Measurements from ENCODE around the gene ASAP3. TPM values are rescaled to one million over a fixed set of nuclear protein-coding genes. Genes with fewer than 3 reads are reported as not detected.

ASAP3 gene
- total and polyA plus RNA-seq, 2 of the 4 experiments (the other 2 are of a cell fraction): 18.6 to 18.8 TPM

DNA sequence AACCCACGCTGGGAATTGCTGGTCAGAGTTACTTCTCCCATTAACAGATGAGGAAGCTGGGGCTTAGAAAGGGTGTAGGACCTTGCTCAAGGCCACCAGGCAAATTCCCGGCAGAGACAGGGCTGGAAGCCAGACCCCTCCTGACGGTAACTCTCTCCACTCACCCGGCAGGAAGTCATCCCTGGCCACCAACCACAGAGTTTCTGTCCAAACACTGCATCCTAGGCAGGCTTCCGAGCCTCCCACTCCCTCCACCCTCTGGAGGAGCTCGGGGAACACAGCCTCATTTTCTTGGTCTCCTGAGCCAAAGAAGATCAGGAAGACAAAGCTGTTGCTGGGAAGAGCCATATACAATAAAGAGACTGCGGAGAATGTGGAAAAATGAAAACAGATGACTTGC is 89.3 kb downstream of the ASAP3 start:
- ChIA-PET CTCF (interaction anchor here (0.8 to 2.8 kb wide), 3 partner anchors 9 to 17 kb away, joined by 3 to 16 read pairs (median 3); no protein-coding TSS in a partner anchor), POLR2A (ENCODE audit: unreplicated experiment) (interaction anchor here (0.7 to 1.4 kb wide), 3 partner anchors 9 to 947 kb away, joined by 3 to 19 read pairs (median 4); partner anchors contain the start of gene HNRNPR)
- H3K79me1 ChIP-seq (ENCODE audit: low read depth in 1 of 2, low read length in 2 of 2): peaks cover 0 to 15% of the 10 kb centered on the region in 2 experiments; a peak in 2 of 4 replicates
- WGBS, 2 experiments (ENCODE audit: extremely low coverage in 2 of 2, insufficient read length in 1 of 2): 14% methylated on average over 1 of the region's 7 CpGs; no CpG with 5 or more reads in 1 of the 2 experiments
- DNase-seq (peak; percentile 69), ATAC-seq (ENCODE audit: low read depth) (peak; percentile 85)
- H3K4me1 ChIP-seq (ENCODE audit: control insufficient read depth, insufficient read depth, low read length): peaks cover 17% of the 10 kb centered on the region
- H4K91ac ChIP-seq (ENCODE audit: insufficient read depth, low read depth, low read length): peak overlapping the region; percentile 33; the same call in 1 of the 2 replicates
- no peak overlapping the region for H3K18ac ChIP-seq (ENCODE audit: low read depth, low read length)
- no peak overlapping the region for H2AK5ac ChIP-seq (ENCODE audit: low read depth, low read length)
- H2AFZ ChIP-seq (replicated peaks; ENCODE audit: low read length, poor library complexity): peak overlapping the region; percentile 71
- H3K9ac ChIP-seq (ENCODE audit: low read depth, low read length): no peak overlapping the region
- dilution Hi-C loops (cut with HindIII; ENCODE audit: low sequenced_read_pairs, unreplicated experiment) (no loop called here), in situ Hi-C loops (cut with MboI; ENCODE audit: low sequenced_read_pairs) (no loop called here), intact Hi-C loops (cut with micrococcal nuclease) (no loop called here)
- peak overlapping the region; percentile 70 for H2BK120ac ChIP-seq (ENCODE audit: low read depth, low read length)
- no peaks in the 10 kb centered on the region for H3K9me3 ChIP-seq (ENCODE audit: control insufficient read depth, insufficient read depth, low read length)
- H4K20me1 ChIP-seq (ENCODE audit: insufficient read depth, low read length): 0 out of 2 replicates have a peak, but pooled peaks cover 7% of the 10 kb centered on the region
- no peak overlapping the region for H4K5ac ChIP-seq (ENCODE audit: low read depth, low read length)
- H3K4me3 ChIP-seq (ENCODE audit: insufficient read depth, low read depth, low read length): no peak overlapping the region
- H3K4ac ChIP-seq (ENCODE audit: low read depth, low read length): peak overlapping the region; percentile 47
- TF ChIP-seq FOS (IDR thresholded peaks at IDR 0.05; ENCODE audit: low read depth, low read length): no peak
- TF ChIP-seq RAD21 (IDR thresholded peaks at IDR 0.05; ENCODE audit: low read length): peak; percentile 15
- no peak for TF ChIP-seq CEBPB (IDR thresholded peaks at IDR 0.05; ENCODE audit: low read depth, low read length)
- peak overlapping the region in 1 of 2 experiments; percentile 68; a peak in 3 of 4 replicates for H4K8ac ChIP-seq (ENCODE audit: low read depth in 2 of 2, low read length in 2 of 2)
- 0 out of 3 replicates have a peak overlapping the region, but pooled peaks have one; percentile 0 for H2BK15ac ChIP-seq (ENCODE audit: low read depth, low read length)
- H3K9me1 ChIP-seq (ENCODE audit: insufficient read depth, low read length): peaks cover 27% of the 10 kb centered on the region
- H3K56ac ChIP-seq (ENCODE audit: extremely low read depth, insufficient read depth, low read length): no peak overlapping the region
- peak overlapping the region; percentile 48; the same call in 1 of the 2 replicates for H2BK20ac ChIP-seq (ENCODE audit: low read depth, low read length)
- no peak overlapping the region for H2AK9ac ChIP-seq (replicated peaks; ENCODE audit: low read depth, low read length, poor library complexity)
- peak overlapping the region; percentile 14 for H3K4me2 ChIP-seq (ENCODE audit: low read depth, low read length)
- H3K14ac ChIP-seq (replicated peaks; ENCODE audit: low read depth, low read length): peak overlapping the region; percentile 41
- H3K36me3 ChIP-seq (ENCODE audit: control insufficient read depth, insufficient read depth, low read length): no peaks in the 10 kb centered on the region
- BruUV-seq (replicated peaks): no TSS peak
- peak overlapping the region; percentile 68; the same call in 1 of the 2 replicates for H3K27ac ChIP-seq (ENCODE audit: insufficient read depth, low read length)
- no peaks in the 10 kb centered on the region for H3K27me3 ChIP-seq (ENCODE audit: control insufficient read depth, insufficient read depth, low read length)
- peak overlapping the region; percentile 35 for H2BK5ac ChIP-seq (ENCODE audit: low read depth, low read length, poor library complexity, severe bottlenecking)
- peak overlapping the region; percentile 26 for H3K23ac ChIP-seq (ENCODE audit: low read depth, low read length)
